ENCODE data around the gene RAB10. TPM values are rescaled to one million over a fixed set of nuclear protein-coding genes. Genes with fewer than 3 reads are reported as not detected.

Gene RAB10
- total RNA-seq, 1 experiment from 2014 or later = 130 TPM

- Histone ChIP-seq H2BK20ac (ENCODE audit: low read depth, low read length, poor library complexity, severe bottlenecking) (no peak overlapping the region), H3K23me2 (ENCODE audit: insufficient read length, low read depth, low read length, poor library complexity, severe bottlenecking) (no peaks in the 10 kb centered on the region), H2BK5ac (ENCODE audit: insufficient read length, low read length) (no peak overlapping the region), H3K4me2 (ENCODE audit: insufficient read depth, insufficient read length, low read length) (no peak overlapping the region), H3K4ac (ENCODE audit: low read depth, low read length) (no peak overlapping the region), H3T11ph (ENCODE audit: low read length) (no peak overlapping the region), H2AK5ac (ENCODE audit: insufficient read length, low read length) (no peak overlapping the region), H3K27me3 (ENCODE audit: insufficient read depth, low read length) (no peaks in the 10 kb centered on the region), H2BK12ac (ENCODE audit: insufficient read length, low read depth, low read length) (no peak overlapping the region), H2BK15ac (ENCODE audit: low read depth, low read length) (no peak overlapping the region), H4K5ac (ENCODE audit: insufficient read length, low read depth, low read length) (no peak overlapping the region), H3K23ac (ENCODE audit: insufficient read length, low read depth, low read length) (no peak overlapping the region), H3K14ac (ENCODE audit: insufficient read depth, low read length) (no peak overlapping the region), H3K4me1 (ENCODE audit: insufficient read depth, low read length) (no peaks in the 10 kb centered on the region; the same call in 1 of the 2 replicates), H2AFZ (ENCODE audit: low read length) (no peak overlapping the region), H3K9ac (ENCODE audit: extremely low read depth, insufficient read length, low read length) (no peak overlapping the region), H2BK120ac (ENCODE audit: low read depth, low read length, poor library complexity, severe bottlenecking) (no peak overlapping the region), H3K9me3 (ENCODE audit: control insufficient read depth, low read depth, low read length) (no peaks in the 10 kb centered on the region), H3K18ac (ENCODE audit: insufficient read length, low read depth, low read length) (no peak overlapping the region), H4K20me1 (ENCODE audit: control insufficient read depth, insufficient read depth, insufficient read length) (no peaks in the 10 kb centered on the region), H3K27ac (ENCODE audit: insufficient read length, low read depth, low read length) (no peak overlapping the region), H4K8ac (replicated peaks; ENCODE audit: insufficient read length, low read depth, low read length) (no peak overlapping the region), H3K56ac (ENCODE audit: insufficient read length, low read depth, low read length) (no peak overlapping the region), H3K79me2 (ENCODE audit: insufficient read depth, low read length) (no peaks in the 10 kb centered on the region; the same call in 1 of the 2 replicates), H4K91ac (ENCODE audit: insufficient read length, low read depth, low read length) (no peak overlapping the region), H3K79me1 (ENCODE audit: insufficient read depth, low read depth, low read length, poor library complexity, severe bottlenecking) (peaks cover 5% of the 10 kb centered on the region)
- peaks cover 28 to 60% (median 39%) of the 10 kb centered on the region in 3 experiments for H3K36me3 Mint-ChIP-seq (ENCODE audit: insufficient read depth in 1 of 3, low read depth in 3 of 3)
- DNase-seq = no peak
- peaks cover 0 to 7% of the 10 kb centered on the region in 2 experiments; a peak in 3 of 4 replicates for H3K4me1 Mint-ChIP-seq
- no peak for TF ChIP-seq CTCF (conservative IDR thresholded peaks at IDR 0.05)
- no CpG with 5 or more reads among the region's 2 CpGs for WGBS (ENCODE audit: extremely low coverage, insufficient read length, low lambda C conversion rate)
- H3K9me3 Mint-ChIP-seq = no peaks in the 10 kb centered on the region
- H3K4me3 Mint-ChIP-seq = no peak overlapping the region
- H3K27me3 Mint-ChIP-seq (ENCODE audit: low read depth) = no peaks in the 10 kb centered on the region
- H3K27ac Mint-ChIP-seq = no peak overlapping the region
Measured at GRCh38 chr2:26114151-26114550, 80.3 kb downstream of the RAB10 start.

Measured in H9 (cell line).